Measurements from ENCODE around the gene PTTG1.
A peak's percentile ranks its signal among the peaks of the same experiment; 100 is the strongest.

PTTG1 gene

DNA sequence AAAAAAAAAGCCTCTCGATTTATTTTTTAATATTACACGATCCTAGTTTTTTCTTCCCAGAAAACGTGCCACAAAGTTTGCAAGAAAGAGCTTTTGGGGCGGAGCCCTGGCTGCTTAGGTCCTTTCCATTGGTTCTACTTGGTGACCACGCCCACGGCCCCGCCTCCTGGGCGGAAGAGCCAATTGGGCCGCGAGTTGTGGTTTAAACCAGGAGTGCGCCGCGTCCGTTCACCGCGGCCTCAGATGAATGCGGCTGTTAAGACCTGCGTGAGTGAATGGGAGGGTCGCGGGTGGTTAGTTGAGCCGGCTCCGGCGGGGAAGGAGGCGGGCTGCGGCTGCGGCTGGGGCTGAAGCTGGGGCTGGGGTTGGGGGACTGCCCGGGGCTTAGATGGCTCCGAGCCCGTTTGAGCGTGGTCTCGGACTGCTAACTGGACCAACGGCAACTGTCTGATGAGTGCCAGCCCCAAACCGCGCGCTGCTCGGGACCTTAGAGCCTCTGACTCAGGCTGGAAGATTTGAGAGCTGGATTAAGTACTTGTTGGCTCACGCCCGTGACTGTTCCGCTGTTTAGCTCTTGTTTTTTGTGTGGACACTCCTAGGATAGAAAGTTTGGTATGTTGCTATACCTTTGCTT is at the start of gene PTTG1:
Gene PTTG1 (plus strand): TSS at position 231 of the 634 bp plus-strand sequence. CDS start 458 bp downstream, outside the sequence.
- DNase-seq = peak; percentile 98

DNA sequence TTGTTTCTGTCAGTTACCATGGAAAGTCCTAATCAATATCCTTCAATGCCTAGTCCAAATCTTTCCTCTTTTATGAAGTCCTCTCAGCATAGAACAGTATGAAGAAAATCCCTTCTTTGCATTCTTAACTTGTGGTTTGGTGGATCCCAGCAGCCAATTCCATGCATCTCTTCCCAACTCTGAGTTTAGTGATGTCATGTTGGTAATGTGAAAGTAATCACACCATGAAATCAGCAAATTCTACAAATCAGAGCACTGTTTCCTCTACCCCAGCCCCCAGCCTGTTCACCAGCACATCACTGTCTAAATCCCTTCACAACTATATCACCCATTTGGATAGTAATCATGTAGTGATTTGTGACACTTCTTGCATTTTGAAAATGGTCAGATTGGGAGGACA is 46.5 kb upstream of the PTTG1 start:
- DNase-seq = no peak

DNA sequence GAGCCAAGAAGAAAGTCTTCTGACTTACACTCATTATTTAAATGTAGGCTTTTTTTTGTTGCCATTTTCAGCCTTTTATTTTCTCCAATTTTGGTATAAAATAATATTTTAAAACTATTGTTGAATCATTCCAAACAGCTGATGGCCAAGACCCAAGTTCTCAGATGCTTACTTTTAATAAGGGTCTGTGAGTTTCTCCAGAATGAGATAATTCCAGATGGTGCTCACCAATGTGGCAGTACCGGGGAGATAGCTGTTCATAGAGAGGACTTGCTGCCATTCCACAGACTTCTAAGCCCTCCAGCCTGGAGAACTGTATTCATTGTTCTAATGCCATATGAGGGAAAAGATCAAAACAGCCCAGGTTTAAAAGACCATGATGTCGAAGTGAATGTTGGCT is 46.0 kb upstream of the PTTG1 start:
- DNase-seq = no peak

DNA sequence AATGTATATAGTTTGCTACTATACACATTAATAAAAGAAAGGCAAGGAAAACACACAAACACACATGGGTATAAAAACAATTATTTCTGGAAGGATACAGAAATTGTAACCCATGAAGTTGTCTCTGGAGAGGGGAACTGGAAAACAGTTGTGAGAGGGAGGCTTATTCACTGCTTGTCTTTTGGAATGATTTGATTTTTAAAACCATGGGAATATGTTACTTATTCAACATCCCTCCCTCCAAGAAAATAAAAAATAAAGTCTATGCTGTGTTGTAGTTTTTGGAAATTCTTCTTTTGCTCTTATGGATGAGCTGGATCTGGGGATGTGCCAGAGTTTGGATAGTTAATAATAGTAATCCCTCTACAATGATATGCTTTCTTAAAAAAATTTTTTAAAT is 45.2 kb upstream of the PTTG1 start:
- DNase-seq = no peak

DNA sequence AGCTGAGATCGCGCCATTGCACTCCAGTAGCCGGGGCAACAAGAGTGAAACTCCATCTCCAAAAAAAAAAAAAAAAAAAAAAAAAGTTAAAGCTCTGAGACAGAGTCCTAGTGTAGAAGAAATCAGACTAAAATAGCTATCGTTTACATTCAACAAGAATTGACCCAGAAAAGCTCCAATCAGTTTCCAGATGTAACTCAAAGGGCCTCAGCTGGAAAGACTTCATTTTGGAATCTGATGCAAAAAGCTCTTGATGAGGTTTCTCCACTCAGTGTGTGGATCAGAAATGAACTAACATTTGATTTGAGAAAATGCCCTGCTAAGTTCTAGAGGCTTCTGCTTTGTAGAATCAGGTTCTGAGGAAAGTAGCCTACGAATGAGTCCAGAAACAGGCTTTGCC is 44.0 kb upstream of the PTTG1 start:
- no peak for DNase-seq

DNA sequence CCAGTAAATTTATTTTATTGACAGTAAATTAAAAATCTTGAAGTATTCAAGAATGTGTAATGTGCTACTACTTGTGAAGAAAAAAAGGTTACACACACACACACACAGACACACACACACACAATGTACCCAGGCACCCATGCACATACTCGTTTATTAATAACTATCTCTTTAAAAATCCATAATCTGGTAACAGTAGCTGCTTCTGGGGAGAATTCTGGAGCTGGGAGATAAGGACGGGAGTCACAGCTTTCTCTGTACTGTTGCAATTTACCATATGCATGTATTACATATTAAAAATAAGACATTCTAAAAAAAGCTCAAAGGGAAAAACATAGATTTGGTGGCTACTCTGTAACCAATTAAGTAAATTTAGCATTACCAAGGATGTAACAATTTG is 43.3 kb upstream of the PTTG1 start:
- DNase-seq = no peak

DNA sequence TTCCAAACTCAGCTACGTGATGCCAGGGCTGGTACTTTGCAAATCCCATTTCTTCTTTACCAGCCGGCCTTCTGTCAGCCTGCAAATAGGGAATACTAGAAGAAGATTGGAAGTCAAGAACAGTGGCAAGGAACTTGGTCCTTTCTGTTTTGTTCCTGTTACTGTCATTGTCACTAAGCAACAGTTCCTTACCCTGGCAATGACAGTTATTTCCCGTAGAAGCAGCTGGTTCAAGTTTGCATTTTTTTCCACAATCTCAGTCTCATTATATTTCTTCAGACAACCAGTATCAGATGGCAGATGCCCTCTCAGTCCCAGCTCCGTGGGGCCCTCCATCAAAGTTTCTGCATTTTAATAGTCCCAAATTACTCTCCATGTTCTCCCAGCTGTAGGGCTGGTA is 42.1 kb upstream of the PTTG1 start:
- no peak for DNase-seq

DNA sequence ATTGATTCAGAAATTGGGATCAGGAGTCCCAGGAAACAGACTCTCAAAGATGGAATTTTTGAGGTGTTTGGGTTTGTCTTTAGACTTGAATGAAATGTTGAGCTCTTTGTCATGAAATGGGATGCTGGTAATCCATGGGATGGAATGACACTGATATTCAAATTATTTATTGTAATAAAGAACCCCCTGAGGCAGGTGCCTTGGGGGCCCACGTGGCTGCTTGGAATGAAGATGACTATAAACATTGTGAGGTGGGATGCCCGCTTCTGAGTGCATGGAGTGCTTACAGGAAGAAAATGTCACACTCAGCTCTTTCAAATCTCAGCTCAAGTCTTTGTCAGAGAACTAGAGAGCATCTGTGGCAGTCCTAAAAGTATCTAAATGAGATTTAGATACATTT is 41.6 kb upstream of the PTTG1 start:
- no peak for DNase-seq

DNA sequence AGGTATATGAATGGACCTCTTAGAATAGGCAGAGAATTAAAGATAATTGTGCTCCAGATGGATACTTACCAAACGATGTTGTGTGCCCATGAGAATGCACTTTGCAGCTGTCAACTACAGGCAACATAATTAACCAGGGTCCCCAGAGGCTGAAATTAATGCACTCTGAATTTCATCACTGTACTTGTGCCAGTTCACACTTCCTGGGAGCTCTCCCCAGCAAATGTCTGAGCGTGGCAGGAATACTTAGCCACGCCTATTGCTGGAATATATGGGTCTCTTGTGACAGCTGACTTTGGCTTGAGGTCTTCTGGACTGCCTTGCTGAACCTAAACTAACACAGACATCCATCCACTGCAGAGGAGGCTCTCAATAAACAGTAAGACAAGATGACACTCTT is 39.3 kb upstream of the PTTG1 start:
- no peak for DNase-seq

DNA sequence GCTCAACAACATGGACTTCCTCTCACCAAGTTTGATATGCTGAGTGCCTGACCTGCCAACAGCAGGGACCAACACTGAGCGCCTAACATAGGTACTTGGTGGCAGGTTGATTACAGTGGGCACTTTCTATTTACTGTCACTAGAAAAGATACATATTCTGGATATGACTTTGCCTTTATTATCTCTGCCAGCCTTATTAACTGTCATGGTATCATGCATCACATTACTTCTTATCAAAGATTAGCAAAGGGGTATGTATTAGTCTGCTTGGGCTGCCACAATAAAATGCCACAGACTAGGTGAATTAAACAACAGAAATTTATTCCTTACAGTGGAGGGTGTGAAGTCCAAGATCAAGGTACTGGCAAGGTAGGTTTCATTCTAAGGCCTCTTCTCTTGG is 37.0 kb upstream of the PTTG1 start:
- no peak for DNase-seq

DNA sequence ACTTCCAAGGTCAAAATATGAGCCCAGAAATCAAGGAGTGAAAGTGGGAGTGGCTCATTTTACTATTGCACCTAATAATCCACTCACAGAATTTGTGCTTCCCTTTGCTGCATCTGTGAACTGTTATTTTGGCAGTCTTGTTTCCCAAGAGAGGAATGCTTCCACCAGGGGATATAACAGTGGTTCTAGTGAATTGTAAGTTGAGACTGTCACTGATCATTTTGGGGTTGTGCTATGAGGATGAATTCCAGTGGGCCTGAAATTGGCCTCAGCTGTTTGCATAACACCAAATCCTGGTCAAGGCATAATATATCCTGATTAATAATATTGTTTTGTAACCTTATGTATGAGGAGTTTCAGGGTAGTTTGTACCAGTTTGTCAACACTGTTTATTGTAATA is 36.2 kb upstream of the PTTG1 start:
- DNase-seq = no peak

DNA sequence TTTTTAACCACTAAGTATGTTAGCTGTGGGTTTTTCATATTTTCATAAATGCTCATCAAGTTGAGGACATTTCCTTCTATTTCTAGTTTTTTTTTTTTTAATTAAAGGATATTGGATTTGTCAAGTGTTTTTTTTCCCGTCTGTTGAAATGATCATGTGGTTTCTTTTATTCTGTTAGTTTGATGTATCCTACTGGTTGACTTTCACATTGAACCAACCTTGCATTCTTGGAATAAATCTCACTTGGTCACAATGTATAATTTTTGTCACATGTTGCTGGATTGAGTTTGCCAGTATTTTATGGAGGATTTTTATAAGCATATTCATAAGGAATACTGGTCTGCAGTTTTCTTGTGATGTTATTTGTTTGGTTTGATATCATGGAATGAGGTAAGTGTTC is 34.2 kb upstream of the PTTG1 start:
- DNase-seq = peak; percentile 11

DNA sequence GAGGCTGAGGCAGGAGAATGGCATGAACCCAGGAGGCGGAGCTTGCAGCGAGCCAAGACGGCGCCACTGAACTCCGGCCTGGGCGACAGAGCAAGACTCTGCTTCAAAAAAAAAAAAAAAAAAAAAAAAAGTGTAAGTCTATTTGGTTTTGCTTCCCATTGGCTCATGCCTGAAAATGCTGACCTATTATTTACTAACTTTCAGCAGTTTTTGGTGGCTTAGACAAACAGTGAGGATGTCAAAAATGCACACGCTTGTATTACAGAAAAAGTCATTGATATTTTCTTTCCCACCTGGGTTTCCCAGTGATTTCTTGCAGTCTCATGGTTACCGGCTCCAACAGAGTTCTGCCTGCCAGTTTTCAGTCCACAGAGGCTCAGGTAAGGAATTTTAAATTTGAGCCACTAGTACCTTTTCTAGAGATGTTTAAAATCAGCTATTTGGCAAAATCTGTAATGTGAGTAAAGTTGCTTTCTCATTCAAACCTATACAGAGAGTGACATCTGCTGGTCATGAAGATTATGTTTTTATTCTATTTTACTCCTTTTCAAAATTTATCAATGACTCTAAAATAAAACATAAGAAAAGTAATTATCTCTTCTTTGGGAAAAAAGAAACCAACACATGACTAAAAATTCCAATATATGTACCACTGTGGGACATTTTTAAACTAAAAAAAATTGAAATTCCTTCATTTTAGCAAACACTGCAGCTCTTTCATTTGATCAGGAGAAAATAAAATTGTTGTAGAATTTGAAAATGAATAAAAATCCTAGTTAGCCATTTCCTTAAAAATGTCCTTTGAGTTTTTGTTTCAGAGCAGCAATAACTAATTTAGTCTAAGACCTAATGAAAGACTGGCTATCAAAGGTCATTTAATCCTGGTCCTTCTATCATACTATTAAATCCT is 30.6 kb upstream of the PTTG1 start:
- DNase-seq = peak; percentile 60

DNA sequence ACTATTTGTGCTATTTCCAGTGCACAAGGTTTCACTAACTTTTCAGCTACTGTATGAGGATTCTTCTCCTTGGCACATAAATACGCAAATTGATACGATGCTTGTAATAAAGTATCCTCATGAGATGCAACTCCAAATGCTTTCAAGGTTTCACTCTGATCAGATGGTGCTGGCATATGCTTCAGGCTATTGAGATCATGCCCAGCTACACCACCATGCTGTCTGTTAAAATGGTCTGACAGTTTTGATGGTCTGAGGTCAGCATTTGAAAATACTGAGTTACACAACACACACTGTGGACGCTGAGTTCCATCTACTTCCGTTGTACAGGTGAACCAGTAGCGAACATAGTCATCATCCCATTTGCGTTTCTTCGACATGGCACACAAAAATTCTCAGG is 26.5 kb upstream of the PTTG1 start:
- DNase-seq = no peak

DNA sequence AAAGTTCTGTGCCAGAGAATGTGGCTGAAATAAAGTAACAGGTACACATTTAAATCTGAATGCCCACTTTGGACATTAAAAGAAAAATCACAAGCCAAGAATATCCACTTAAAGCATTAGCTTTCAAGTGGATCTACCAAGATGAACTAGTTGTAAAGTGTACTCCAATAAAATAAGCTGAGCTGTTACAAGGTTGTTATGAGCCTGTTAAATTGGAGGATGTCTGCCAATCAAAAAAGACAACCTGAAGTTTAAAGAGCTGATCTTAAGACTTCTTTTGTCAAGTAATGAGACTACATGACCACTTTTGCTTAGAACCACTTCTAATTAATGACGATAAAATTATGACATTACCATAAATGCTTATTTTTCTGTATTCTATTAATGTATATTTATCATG is 24.2 kb upstream of the PTTG1 start:
- no peak for DNase-seq

DNA sequence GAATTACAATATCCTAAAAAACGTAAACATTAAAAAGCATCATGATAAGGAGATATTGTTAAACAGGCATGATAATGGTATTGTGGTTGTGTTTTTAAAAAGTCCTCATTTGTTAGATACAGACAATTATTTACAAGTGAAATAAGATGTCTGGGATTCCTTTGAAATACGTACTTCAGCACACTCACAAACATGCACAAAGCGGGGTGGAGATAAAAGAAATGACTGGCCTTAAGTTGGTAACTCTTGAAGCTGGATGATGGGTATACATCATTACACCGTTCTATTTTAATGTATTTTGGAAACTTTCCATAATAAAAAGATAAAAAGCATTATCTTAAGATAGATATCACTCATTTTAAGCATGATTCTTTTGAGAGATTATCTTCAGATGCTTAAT is 22.8 kb upstream of the PTTG1 start:
- DNase-seq = no peak

DNA sequence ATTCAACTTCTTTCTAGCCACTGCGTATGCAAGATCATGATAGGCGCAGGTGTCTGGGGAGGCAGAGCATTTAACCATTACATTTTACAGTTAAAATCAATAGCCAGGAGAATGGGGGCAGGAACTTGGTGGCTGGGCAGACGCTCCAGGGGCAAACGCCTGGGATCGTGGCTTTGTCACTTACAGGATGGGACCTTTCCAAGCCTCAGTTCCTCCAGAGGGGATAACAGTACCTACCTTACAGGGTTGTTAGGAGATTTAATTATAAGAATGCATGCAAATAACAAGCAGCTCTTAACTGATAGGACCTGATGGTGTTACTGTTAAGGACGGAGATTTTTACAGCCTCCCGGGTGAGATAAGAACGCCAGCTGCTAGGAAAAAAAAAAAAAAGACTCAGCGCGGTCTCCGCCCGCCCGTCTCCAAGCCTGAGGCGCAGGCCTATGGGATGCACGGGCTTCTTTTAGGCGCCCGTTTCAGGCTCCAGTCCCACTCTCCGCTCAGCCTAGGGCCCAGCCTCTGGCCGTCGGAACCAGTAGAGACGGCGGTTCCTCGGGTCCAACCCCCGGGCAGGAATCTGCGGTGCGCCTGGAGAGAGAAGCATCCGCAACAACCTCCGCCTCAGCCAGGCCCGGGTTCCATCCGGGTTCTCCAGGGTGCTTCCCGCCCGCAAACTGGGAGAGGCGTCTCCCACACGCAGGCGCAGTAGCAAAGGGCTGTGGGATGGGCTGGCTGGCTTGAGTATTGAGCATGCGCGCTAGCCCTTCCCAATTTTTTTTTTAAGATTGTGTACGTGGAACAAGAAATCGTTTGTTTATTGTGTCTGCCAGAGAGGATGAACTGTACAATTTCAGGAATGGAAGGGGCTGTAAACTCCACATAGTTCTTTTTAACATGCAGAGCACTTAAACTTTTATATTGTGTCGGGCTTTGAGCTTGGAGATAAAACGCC is 22.0 kb upstream of the PTTG1 start, which contains the start of gene FAM200C:
Gene FAM200C (minus strand): TSS at position 653 of the 952 bp plus-strand sequence. CDS start 4,564 bp downstream, outside the sequence.
- DNase-seq = peak; percentile 97

DNA sequence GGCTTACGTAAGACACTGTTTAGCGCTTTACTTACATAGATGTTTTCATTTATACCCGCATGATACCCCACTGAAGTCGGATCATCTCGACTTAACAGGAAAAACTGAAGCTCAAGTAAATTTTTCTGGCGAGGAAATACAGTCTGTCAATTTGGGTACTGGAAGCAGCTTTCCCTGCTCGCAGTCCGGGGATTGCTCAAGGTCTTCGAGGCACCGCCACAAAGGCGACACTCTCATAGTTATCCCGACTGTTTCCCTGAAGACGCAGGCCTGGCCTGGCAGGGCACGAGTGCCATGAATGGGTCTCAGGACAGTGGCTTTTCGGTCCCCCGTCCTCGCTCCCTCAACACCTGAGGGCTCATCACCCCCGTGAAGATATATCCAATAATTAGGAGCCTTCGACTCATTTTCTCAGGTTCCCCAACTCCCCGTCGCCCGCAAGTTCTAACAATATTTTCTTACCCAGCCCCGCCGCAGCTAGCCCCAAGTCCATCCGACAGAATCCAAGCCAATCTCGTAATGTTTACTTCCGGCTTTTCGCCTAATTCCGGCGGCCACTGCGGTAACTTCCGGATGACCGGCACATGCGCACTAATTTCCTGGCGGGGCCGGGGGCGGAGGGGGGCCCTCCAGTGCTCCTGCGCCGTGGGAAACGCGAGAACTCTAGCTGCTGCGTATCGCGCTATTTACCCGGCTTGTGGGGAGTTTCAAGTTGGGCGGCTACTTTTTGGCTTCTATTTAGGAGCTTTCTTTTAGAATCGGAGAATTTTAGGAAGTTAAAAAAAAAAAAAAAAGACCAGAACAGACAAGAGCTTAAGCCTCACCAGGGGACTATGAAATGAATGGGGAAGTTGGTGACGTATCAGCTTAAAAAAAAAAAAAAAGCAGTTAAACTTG is 2.8 kb upstream of the PTTG1 start, which contains the start of gene SLU7:
Gene SLU7 (minus strand): TSS at position 521 of the 897 bp plus-strand sequence. CDS start 3,787 bp downstream, outside the sequence.
- peak; percentile 98 for DNase-seq

DNA sequence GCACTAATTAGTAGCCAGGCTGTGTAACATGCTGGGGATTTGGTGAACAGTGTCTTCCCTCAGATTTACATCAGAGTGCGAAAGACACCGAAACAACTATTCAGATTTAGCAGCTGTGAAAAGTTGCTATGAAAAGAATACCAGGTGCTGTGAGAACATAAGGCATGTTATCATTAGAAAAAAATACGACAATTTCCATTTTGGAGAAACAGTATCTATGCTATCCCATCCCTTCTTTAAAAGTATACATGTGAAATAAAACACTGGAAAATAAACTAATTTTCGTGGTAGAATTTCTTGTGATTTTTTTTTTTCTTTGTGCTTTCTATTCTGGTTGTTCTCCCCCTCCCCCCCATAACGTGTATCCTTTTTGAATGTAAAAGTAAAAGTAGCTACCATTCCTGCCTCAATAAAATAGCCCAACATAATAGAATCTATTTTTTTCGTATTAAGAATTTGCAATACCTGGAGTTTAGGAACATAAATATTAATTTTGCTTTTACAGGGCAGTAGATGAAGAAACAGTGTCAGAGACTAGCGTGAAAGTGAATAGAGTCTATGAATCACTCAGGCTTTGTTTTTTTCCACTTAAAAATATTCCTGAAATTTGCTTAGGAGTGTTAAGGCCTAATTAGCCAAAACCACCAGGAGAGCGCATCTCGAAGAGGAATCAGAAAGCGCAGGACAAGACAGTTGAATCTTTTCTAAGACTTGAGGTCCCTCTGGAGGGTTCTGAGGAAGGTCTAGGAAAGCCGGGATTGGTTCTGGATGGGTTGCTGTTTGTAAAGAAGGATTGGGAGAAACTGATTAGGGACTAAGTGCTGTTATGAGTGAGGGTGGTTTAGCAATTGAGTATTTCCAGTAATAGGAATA is 2.0 kb upstream of the PTTG1 start:
- DNase-seq = peak; percentile 52

DNA sequence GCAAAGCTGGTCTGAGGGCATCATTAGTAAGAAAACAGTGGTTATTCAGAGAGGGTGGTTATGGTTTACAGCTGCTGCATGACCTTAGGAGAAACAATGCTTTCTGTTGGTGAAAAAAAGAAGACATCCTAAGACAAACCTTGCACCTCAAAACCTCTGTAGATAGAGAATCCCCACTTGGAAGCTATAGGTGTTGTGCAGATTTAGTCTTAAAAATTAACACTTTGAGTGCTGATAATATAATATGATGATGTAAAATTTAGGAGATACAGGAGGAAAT is 1.4 kb upstream of the PTTG1 start:
- peak; percentile 52 for DNase-seq

DNA sequence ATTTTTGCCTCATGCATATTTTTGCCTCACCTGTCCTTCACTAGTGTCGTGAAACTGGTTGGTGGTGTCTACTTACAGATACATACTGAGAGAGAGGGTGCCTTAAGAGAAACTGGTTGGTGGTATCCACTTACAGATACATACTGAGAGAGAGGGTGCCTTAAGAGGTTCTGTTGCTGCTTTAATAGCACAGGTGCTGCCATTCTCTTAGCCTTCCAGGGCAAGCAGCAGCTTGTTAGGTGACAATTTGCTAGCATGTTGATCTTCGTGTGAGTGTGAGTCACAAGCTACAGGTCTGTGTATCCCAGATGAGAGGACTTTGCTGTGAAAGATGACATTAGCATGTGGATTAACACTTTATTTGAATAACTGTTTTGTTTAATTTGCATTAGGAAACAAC is 1.4 kb downstream of the PTTG1 start:
- peak; percentile 71 for DNase-seq

Data from DMS53 (cell line).